Measurements from ENCODE around the gene CAV1.

CAV1 gene

DNA sequence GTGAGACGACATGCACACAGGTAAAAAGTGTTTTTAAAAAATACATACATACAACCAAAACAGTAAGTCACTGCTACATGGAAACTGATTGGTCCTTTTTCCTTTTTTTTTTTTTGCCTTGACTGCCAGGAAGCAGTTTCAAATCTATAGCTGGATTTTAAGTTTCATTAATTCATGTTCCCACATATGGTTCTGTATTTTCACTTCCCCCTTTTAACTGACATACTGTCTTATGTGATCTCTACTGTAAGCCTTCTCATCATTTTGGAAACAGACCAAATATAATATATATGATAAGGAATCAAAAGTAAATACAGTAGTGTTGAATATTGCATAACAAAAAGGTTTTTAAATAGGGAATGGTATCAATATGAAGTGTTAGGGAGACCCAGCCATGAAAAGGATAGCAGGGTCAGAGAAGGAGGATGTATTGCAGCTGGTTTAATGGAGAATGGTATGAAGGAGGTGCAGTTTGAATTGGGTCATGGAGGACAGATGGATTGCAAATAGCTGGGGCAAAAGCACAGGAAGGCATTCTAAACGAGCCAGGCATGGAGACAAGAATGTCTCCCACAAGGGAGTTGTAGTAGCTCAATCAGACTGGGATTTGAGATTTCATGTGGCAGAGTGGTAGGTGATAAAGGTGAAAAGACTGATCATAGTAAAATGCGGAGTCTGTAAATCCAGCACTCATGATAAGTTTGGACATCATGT is 5.4 kb downstream of the CAV1 start:
- H3K4me3 ChIP-seq (replicated peaks; ENCODE audit: low read depth, low read length) = peak overlapping the region; percentile 96
- TF ChIP-seq, protein P1, sequence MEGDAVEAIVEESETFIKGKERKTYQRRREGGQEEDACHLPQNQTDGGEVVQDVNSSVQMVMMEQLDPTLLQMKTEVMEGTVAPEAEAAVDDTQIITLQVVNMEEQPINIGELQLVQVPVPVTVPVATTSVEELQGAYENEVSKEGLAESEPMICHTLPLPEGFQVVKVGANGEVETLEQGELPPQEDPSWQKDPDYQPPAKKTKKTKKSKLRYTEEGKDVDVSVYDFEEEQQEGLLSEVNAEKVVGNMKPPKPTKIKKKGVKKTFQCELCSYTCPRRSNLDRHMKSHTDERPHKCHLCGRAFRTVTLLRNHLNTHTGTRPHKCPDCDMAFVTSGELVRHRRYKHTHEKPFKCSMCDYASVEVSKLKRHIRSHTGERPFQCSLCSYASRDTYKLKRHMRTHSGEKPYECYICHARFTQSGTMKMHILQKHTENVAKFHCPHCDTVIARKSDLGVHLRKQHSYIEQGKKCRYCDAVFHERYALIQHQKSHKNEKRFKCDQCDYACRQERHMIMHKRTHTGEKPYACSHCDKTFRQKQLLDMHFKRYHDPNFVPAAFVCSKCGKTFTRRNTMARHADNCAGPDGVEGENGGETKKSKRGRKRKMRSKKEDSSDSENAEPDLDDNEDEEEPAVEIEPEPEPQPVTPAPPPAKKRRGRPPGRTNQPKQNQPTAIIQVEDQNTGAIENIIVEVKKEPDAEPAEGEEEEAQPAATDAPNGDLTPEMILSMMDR (IDR thresholded peaks at IDR 0.05; ENCODE audit: low read depth, low read length, missing control alignments) = no peak
- DNase-seq (ENCODE audit: extremely low read depth, low read depth) = no peak

DNA sequence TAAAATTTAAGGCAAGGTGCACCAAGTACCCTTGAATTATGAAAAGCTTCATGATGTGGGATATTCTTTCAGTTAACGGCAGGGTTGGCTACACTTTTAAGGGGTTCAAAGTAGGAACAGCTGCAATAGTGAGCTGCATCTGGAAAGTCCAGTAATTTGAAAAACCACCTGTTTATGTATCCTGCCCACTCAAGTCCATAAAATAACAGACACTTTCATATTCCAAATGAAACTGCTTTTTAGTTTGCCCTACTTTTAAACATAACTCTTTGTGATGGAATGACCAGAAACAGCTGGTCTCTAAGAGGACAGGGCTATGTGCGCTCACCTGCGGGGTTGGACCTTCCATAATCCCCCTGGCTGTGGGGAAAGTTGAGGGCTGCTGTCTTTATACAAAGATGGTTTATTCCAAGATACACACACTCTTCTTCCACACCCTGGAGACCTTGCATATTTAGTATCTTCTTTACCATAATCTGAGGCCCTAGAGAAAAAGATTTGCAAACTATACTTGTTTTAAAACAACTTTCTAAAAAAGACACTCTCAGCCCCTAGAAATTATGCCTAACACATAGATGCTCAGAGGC is 7.4 kb downstream of the CAV1 start:
- DNase-seq (ENCODE audit: extremely low read depth, low read depth) = no peak
- 0 out of 2 replicates have a peak overlapping the region, but pooled peaks have one; percentile 96 for H3K4me3 ChIP-seq (replicated peaks; ENCODE audit: low read depth, low read length)
- TF ChIP-seq, protein P1 (IDR thresholded peaks at IDR 0.05; ENCODE audit: low read depth, low read length, missing control alignments) = no peak

DNA sequence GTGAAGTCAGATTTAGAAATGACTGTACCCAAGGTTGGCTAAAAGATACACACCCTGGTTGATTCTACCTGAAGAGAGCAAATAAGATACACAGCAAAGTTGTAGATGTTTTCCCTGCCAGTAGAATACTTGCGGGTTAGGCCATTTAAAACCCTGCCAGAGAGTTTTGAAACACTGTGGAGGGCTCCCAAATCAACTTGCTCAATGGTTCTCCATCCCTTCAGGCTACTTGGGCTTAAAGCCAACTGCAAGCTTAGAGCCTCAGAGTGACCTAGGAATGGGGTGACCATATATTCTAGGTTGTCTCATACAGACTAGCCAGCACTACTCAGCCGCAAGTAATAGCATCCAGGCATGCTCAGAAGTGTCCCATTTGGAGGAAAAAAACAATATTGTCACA is 10.0 kb downstream of the CAV1 start:
- DNase-seq (ENCODE audit: extremely low read depth, low read depth) = no peak
- TF ChIP-seq, protein P1 (IDR thresholded peaks at IDR 0.05; ENCODE audit: low read depth, low read length, missing control alignments) = no peak
- H3K4me3 ChIP-seq (replicated peaks; ENCODE audit: low read depth, low read length) = no peak overlapping the region

DNA sequence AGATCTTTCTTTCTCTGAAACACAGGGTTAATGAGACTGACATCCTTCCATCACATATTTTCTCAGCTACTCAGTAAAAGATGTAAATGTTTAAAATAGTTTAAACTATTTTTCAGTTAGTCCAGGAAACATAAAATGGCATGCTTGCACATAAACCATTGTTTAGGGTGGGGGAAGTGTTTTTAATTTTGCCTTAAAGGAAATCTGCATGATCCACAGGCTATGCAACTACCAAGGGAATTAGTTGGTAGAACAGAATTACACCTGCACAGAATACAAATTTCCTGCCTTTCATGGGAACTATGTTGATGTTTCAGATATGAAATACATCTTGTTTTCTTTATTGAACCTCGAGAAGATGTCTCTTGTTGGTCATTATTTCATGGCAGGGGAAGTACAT is 10.6 kb downstream of the CAV1 start:
- TF ChIP-seq, protein P1 (IDR thresholded peaks at IDR 0.05; ENCODE audit: low read depth, low read length, missing control alignments) = no peak
- no peak for DNase-seq (ENCODE audit: extremely low read depth, low read depth)
- H3K4me3 ChIP-seq (replicated peaks; ENCODE audit: low read depth, low read length) = no peak overlapping the region

DNA sequence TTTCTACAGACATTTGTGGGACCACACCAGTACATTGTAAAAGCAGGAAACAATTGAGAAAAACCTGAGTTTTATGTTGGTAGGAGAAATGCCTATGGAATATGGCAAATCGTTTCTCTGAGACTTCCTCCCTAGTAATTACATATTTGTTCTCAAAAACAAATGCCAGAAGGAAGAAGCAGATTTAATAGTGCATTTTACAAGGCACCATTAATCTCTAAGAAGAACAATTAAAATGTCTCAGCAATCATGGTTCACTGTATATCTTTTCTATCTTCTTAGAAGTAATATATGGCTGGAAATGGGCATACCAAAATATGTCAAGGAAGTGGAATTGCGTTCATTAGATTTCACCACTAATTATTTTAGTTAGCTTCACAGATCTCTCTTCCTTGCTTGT is 13.3 kb downstream of the CAV1 start:
- TF ChIP-seq, protein P1 (IDR thresholded peaks at IDR 0.05; ENCODE audit: low read depth, low read length, missing control alignments) = no peak
- DNase-seq (ENCODE audit: extremely low read depth, low read depth) = no peak
- H3K4me3 ChIP-seq (replicated peaks; ENCODE audit: low read depth, low read length) = no peak overlapping the region

DNA sequence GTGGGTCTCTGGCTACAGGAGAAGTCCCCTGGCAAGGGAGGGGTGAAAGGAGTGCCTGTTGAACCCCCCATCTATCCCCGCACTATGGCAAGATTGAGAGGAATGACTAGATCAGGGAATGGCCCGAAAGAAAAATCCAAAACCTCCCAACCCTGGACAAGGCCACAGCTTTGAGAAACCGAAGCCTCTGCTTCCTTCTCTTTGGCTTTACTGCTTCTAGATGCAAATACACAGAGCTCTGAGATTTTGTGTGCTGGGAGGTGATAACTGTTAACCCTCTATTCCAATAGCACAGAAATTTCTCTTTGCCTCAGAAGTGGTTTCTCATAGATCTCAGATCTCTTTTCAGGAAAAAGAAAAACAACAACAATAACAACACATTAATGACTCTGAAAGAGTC is 15.0 kb downstream of the CAV1 start:
- DNase-seq (ENCODE audit: extremely low read depth, low read depth) = no peak
- TF ChIP-seq, protein P1 (IDR thresholded peaks at IDR 0.05; ENCODE audit: low read depth, low read length, missing control alignments) = no peak
- H3K4me3 ChIP-seq (replicated peaks; ENCODE audit: low read depth, low read length) = no peak overlapping the region

Measured in HFF-Myc (cell line).